HG02870 (cell line): ENCODE results near the gene KRT35.

Source experiments
- ATAC-seq: cut with Tn5 transposase; IDR thresholded peaks from one replicate; pipeline ENCODE4 v1.9.1; 2021; ENCODE audit warnings: mild to moderate bottlenecking, moderate library complexity; ENCODE audit not compliant: unreplicated experiment

Gene KRT35

DNA sequence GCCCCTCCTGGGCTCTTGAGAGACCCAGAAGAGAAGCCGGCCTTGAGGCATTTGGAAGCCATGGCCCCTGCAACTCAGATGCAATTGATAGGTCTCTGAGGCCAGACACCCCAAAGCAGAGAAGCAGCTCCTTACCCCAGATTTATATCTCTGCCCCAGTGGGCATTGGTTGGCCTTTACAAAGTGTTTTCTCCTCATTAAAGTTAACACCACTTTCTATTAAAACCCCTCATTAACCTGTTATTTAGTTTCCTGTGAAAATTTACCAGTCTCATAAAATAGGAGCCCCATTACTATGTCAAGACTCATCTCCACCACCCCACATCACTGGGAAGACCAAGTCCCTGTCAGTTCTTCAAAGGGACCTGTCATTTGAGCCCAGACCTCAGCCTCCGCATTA lies at the start of gene KRT35:
TSS of gene KRT35 (minus strand) at position 116 of the 400 bp plus-strand sequence. CDS start at position 62, 54 bp downstream.
- no peak for ATAC-seq

- no peak for ATAC-seq
Observed at GRCh38 chr17:41530062-41531048, 49.4 kb upstream of the KRT35 start.

GRCh38 chr17:41529491-41529915 lies 48.6 kb upstream of the KRT35 start:
- no peak for ATAC-seq

DNA sequence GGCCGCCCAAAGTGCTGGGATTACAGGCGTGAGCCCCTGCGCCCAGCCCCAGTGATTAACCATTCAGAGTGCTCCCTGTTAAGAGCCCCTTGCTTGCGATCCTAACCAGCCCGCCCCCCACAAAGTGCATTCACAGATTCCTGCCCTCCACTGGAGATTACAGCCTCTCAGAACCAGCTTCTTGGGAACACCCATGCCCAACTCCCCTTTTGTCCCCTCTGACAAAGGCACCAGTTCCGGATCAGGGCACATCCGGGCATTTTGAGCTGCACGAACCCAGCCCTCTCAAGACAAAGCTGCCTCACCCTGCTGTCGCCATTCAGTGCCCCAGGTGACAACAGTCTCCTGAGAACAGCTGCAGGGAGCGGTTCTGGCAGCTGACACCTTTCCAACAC lies 48.0 kb upstream of the KRT35 start:
- no peak for ATAC-seq

- no peak for ATAC-seq
Observed at GRCh38 chr17:41527063-41528023, 46.4 kb upstream of the KRT35 start.

DNA sequence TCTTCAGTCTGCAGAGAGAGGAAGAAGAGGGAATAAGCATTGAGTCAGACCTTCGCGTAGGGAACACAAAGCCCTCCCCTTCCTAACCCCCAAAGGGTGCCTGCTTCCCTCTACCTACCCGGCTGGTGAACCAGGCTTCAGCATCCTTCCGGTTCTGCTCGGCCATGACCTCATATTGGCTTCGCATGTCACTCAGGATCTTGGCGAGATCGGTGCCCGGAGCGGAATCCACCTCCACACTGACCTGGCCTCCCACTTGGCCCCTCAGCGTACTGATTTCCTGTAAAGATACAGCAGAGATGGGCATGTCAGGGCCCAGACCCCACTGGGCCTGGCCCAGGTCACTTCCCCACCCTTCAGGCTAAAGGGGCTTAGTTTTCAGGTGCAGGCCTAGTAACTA lies 43.3 kb upstream of the KRT35 start:
- ATAC-seq: no peak

DNA sequence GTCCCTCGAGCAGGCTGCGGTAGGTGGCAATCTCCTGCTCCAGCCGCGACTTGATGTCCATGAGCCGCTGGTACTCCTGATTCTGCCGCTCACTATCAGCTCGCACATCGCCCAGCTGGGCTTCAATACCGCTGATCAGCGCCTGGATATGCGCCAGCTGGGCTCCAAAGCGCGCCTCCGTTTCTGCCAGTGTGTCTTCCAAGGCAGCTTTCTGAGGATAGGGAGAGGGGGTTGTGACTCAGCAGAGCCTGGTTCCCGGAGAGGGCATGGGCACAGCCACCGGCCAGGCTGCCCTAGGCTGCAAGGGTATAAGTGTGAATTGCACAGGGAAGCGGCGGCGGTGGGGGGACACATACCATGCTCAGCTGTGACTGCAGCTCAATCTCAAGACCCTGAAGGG lies 42.8 kb upstream of the KRT35 start:
- ATAC-seq: no peak

DNA sequence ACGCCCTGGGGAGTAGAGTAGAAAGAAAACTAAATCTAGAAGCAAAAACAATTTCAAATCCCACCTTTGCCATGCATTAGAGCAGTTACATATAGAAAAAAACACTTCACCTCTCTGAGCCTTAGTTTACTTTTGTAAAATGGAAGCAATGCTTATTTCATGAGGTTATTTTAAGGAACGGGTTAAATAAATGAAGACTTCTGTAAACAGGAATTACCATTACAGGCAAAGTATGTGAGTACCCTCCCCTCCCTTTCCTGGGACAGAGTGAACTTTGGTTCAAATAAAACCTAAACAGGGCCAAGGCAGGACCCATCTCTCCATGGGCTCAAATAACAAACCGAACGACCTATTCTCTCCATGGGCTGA lies 42.3 kb upstream of the KRT35 start:
- ATAC-seq: no peak

DNA sequence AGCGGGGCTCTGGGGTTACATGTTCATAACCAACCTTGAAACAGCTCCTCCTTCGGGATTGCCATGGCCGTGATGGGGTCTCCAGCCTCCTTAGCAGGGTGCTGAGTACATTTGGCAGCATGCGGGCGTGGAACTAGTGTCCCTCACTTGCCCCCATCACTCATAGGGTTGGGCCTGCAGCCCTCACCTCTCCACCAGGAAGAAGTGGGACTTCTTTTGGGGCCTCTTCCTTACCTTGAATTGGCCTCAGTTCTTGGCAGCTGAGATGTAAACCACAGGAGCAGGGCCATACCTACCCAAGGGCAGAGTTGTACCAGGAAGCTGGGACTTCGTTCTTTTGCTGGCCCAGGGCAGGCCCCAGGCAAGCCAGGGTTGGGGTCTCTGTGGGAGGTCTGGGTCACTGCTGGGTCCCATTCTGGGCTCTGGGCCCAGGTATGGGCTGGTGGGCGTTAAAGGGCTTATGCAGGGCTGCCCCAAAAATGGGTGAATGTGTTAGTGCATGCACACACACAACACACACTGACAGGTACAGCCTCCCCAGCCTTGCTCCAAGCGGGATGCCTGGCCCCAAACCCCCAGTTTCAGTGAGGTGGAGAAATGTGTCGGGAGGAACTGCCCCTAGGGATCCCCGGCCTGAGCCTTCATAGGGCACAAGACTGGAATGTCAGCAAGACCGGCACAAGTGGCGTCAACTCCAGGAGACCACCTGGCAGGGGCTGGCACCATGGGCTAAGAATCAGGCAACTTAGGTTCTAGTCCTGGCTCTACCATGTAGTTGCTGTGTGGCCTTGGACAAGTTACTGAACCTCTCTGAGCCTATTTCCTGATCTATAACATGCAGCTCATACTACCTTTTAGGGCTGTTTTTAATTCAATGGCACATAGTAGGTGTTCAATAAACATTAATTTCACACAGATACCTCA lies 41.6 kb upstream of the KRT35 start:
- ATAC-seq: no peak

DNA sequence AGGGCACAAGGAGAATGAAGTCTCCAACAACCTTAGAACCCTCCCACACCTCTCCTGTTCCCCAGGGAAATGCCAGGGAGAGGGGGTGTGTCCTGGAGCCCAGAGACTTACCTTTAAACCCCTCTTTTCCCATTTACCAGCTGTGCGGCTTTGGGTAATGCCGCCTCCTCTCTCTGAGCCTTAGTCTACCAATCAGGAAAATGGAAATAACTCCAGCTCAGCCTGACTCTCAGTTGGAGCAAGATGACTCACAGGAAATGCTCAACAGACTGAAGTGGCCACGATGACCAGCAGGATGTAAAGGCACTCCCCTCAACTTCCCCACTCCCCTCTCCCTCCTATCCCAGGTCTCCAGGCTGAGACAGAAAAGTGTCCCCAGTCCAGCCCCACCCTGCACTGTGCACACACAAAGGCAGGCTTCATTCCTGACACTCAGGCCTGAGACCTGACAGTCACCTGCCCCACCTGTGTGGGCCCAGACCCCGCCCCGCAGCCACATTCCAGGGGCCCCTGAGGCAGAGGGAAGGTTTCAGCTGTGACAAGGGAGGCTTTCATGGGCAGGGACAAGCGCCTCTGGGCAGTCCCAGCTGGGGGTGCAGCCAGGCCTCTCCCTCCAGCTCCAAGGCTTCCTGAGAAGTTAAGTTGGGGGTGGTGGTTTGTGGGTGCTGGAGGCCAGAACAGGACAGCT lies 40.8 kb upstream of the KRT35 start:
- no peak for ATAC-seq

DNA sequence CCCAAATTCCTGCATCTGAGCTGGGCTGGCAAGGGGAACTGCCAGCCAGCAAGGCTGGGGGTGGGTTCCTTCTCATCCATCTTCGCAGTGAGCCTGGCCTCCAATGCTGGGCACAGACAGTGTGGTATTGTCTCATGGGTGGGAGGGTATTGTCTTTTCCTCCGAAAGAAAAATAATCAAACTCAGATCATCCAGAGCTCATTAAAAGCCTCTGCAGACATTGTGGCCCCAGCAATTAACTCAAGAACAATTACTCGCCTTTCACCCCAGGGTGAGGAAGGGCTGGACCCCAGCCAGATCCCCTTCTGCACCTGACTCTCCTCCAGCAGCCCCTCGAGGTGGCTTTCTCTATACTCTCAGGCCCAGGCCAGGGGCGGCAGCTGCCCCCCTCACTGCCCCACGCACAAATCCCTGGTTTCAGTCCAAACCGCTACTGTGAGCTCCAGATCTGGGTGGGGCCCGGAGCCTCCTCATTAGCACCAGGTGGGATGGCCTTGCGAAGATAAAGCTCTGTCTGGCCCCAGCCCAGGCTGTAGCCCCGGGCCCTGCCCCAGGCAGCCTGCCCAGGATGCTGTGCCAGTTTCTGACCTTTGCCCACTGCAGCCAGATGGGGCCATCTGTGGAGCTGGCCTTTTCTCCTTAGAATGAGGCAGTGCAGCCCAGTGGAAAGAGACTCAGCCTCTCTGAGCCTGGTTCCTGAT lies 40.0 kb upstream of the KRT35 start:
- ATAC-seq: no peak

DNA sequence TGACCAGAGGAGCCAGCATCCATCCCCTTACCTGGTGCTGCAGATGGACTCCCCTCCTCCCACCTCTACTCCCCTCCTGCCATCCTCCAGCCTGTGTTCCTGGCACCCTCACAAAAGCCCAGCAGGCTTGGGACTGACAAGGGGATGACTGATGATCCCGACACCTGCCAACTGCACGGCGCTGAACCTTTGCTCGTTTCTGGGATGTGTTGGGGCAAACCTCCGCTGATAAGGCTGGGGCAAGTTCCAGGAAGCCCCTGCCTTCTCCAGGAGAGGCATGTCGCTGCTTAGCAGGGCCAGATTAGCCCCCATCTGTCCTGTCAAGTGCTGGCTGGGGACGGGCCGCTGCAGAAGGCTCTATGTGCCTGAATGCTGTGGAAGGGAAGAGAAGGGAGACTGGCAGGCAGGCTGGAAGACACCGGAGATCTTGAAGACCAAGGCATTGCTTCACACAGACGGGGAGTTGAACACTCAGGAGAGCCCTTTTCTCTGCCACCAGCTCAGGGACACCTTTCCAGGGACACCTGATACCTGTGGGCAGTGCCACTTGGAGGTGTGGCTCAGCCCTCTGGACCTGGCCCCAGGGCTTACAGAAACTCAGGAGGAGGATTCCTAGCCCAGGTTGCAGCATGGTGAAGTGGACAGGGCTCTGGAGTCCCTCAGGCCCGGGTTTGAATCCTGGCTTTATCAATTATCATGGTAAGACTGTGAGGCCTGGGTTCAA lies 38.7 kb upstream of the KRT35 start:
- ATAC-seq: no peak

DNA sequence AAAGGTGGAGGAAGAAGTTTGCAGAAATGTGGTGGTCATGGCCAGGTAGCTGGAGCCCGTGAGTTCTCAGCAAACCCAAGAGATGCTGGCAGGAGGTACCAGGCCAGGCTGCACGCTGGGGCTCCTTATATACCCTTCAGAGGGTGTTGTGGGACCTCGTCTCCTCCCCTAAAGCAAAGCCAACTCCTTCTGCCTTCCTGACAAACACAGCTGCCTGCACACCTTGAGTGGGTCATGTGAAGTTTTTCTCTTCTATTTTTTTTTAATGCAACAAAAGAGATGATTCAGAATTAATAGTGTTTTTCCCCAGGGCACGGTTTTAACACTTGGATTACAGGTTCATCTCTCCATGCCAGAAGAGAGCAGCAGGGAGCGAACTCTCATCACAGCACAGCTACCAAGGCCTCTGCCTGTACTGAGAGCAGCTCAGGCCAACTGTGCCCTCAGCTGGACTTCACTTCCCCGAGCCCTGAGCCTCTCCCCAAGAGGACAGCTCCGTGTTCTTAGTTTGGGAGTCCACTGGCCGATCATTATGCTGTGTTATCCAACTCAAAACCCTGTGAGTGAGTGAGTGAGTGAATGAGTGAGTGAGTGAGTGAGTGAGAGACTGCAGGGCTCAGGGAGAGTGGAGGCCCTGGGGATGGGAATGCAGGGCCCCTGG lies 38.0 kb upstream of the KRT35 start, which contains the start of gene KRT15:
TSS of gene KRT15 (minus strand) at position 102 of the 661 bp plus-strand sequence. CDS start at position 39, 63 bp downstream.
- no peak for ATAC-seq

- ATAC-seq: no peak
Observed at GRCh38 chr17:41518031-41518430, 37.1 kb upstream of the KRT35 start.

- no peak for ATAC-seq
Observed at GRCh38 chr17:41516830-41517283, 35.9 kb upstream of the KRT35 start.

DNA sequence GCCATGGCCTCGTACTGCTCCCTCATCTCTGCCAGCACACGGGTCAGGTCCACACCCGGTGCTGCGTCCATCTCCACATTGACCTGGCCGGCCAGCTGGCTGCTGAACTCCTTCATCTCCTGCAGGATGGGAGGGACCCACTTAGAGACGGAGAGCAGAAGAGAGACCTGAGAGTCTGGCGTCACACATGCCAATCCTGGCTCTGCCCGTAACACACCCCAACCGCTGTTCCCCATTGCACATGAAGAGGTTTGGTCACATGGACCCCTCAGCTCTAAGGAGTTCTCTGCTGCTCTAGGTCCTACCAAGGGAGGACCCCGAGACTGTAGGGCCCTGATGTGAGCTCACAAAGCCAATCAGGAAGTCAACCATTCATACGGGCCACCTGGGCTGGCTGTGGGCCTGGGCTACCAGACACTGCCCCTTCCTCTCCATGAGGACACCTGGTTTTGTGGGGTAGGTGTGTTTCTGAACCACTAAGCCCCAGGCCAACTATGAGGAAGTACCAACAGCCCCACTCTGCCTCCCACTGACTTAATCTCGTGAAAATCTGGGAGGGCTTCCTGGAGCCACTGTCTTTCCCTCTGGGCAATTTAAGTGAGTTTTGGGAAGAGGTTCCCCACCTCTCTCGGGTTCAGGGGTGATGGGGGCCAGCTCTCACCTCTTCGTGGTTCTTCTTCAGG lies 35.3 kb upstream of the KRT35 start:
- no peak for ATAC-seq

DNA sequence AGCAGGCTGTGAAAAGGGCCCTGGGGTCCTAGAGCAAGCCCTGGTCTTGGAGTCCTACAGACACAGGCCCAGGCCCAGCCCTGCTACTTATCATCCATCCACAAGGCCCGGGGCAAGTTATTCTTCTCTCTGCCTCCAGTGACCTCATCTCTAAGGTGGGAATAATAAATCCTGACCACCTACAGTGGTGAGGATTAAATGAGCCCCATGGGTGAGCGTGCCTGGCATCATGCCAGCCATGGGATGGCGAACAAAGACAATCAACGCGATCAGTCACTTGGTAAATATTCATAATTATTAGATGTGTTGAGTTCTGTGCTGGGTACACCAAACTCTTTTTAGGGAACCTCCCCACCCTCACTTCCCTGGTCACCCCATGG lies 32.2 kb upstream of the KRT35 start:
- no peak for ATAC-seq
